OCI-LY7 (cell line): ENCODE data around the gene TMEM150C.

Source experiments
- CTCF ChIP-seq: fragments of 200-600 bp; sonication (generic); conservative IDR thresholded peaks from 2 replicates; pipeline ENCODE4 v1.5.1; 2014; ENCODE audit warnings: mild to moderate bottlenecking, antibody characterized with exemption, low read length, moderate library complexity, mixed read lengths
- EZH2phosphoT487 ChIP-seq: fragments of 200-600 bp; sonication (generic); IDR thresholded peaks from 2 replicates; pipeline ENCODE4 v1.6.1; 2018; ENCODE audit warnings: low read depth, borderline replicate concordance, mild to moderate bottlenecking, mixed run types, antibody characterized with exemption, low read length, moderate library complexity, mixed read lengths

- no peak for TF ChIP-seq CTCF
- no peak for TF ChIP-seq EZH2phosphoT487
These were observed 42.7 kb downstream of the TMEM150C start for GRCh38 chr4:82519072-82519471.
